Measurements from ENCODE around the gene DRC3.
A peak's percentile ranks its signal among the peaks of the same experiment; 100 is the strongest.
"Not testable (repeated sequence)": the region's sequence is repeated elsewhere in the genome, so short reads cannot be mapped to it uniquely, and the experiment has no call there.

The DRC3 gene

DNA sequence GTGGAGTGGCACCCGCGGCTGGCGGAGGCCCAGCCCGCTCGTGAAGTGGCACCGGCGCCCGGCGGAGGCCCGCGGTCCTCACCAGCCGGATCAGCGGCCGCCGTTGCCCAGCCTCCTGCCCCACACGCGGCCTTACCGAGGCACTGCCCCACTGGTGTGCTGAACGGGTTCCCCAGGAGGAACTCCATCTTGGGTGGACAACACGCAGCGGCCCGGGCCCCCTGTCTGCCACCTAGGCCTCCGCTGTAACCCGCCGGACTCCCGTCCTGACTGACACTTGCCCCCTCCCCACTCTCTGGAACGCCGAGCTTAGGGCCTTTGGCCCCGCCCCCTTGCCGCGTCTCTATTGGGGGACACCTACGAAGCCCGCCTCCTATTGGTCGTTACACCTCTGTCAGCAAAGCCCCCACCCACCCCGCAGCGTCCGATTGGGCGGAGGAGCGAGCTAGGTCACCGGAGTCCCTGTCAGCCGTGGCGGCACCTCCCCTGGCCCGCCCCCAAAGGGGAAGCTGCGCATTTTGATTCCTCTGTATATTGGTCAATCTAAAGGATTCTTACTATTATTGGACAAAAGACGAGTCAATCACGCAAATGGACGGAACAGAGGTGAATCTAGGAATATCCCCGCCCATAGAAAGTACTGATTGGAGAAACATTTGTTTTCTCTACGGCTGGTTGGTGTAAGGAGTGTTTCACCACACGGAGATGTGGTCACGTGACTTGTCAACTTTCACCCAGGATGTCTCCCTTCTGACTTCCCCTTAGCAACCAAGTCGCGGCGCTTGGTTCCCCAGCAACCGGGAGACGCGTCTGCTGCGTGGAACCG is at the start of gene DRC3, which contains the start of gene TOM1L2:
Gene DRC3 (plus strand): TSS at position 737 of the 826 bp plus-strand sequence. CDS start 4,737 bp downstream, outside the sequence.
Gene TOM1L2 (minus strand): TSS at position 275 of the 826 bp plus-strand sequence. CDS start 87 bp downstream, at position 188.
- DNase-seq (ENCODE audit: low read depth): peak; percentile 100

DNA sequence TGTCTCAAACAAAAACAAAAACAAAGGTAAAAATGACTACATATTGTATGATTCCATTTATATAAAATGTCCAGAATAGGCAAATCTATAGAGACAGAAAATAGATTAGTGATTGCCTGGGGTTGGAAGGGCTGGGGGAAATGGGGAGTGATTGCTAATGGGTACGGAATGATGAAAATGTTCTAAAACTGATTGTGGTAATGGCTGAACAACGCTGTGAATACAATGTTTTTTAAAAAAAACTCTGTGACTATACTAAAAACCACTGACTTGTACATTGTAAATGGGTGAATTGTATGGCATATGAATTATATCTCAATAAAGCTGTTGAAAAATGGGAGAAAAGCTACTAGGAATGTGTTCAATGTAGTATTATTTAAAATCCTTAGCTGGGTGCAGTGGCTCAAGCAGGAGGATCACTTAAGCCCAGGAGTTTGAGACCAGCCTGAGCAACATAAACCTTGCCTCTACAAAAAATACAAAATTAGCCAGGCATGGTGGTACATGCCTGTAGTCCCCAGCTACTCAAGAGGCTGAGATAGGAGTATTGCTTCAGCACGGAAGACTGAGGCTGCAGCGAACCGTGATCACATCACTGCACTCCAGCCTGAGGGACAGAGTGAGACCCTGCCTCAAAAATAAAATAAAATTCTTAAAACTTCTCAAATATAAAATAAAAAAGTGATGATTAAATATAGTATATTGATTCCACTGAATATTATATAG is 48.4 kb upstream of the DRC3 start:
- no peak for DNase-seq (ENCODE audit: low read depth)

- DNase-seq (ENCODE audit: low read depth): no peak
Observed at GRCh38 chr17:17924857-17925250, 47.8 kb upstream of the DRC3 start.

GRCh38 chr17:17926036-17926435 is 46.6 kb upstream of the DRC3 start:
- no peak for DNase-seq (ENCODE audit: low read depth)

GRCh38 chr17:17926840-17927449 is 45.7 kb upstream of the DRC3 start:
- no peak for DNase-seq (ENCODE audit: low read depth)

DNA sequence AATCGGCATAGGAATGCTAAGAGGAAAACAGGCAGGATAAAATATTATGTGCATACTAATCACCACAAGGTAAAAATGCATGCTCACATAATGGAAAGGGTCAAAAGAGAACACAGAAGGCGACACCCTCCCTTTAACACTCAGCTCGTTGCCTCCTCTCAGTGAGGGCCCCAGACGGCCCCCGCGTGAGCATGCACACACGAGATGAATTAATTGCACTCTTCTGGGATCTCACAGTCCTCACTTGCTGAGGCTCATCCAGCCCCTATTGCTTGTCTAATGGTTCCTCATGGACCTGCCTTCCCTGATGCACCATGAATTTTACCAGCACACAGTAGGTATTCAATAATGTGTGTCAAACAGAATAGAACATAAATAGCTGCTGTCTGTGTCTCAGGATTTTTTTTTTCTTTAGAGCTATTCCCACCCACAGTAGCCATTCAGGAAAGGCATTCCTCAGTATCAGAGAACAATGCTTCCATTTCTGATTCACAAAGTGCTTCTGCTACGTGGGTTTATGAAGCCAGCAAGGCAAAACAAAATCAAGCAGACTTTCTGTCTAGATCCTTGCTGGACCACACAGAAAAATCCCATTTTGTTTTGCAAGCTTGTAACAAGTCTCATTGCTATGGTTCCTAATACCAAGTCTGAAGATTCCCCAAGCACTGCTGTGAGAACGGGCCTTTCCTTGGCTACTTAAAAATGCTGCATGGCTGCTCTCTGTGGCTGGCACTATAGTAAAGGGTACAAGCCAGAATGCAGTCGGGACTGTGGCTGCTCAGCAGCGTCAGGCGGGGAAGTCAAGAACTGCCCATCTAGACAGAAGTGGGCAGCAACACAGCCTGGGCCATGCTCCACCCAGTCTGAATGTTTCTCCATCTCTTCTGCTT is 44.0 kb upstream of the DRC3 start:
- no peak for DNase-seq (ENCODE audit: low read depth)

GRCh38 chr17:17929655-17930380 is 42.8 kb upstream of the DRC3 start:
- no peak for DNase-seq (ENCODE audit: low read depth)

- DNase-seq (ENCODE audit: low read depth): no peak
Observed at GRCh38 chr17:17930674-17931073, 42.0 kb upstream of the DRC3 start.

GRCh38 chr17:17931159-17931558 is 41.5 kb upstream of the DRC3 start:
- DNase-seq (ENCODE audit: low read depth): no peak

- DNase-seq (ENCODE audit: low read depth): peak; percentile 35
Observed at GRCh38 chr17:17933775-17934174, 38.9 kb upstream of the DRC3 start.

- DNase-seq (ENCODE audit: low read depth): no peak
Observed at GRCh38 chr17:17934214-17934613, 38.4 kb upstream of the DRC3 start.

DNA sequence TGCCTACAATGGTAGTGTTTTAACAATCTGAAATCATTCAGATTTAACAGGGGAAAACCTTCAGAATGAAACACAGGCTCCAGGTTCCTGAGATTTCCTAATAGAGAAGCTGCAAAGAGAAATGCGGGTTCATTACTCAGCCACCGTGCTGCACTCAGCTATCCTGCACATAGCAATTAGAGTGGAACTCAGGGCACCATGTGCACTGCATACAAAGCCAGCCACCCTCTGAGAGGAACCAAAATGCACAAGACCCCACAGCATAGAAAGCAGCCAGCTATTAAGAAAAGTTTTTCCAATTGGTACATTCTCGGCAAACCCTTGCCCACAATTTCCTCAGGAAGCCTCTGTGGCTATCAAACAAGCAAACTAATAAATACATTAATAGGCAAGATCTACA is 37.9 kb upstream of the DRC3 start:
- DNase-seq (ENCODE audit: low read depth): no peak

DNA sequence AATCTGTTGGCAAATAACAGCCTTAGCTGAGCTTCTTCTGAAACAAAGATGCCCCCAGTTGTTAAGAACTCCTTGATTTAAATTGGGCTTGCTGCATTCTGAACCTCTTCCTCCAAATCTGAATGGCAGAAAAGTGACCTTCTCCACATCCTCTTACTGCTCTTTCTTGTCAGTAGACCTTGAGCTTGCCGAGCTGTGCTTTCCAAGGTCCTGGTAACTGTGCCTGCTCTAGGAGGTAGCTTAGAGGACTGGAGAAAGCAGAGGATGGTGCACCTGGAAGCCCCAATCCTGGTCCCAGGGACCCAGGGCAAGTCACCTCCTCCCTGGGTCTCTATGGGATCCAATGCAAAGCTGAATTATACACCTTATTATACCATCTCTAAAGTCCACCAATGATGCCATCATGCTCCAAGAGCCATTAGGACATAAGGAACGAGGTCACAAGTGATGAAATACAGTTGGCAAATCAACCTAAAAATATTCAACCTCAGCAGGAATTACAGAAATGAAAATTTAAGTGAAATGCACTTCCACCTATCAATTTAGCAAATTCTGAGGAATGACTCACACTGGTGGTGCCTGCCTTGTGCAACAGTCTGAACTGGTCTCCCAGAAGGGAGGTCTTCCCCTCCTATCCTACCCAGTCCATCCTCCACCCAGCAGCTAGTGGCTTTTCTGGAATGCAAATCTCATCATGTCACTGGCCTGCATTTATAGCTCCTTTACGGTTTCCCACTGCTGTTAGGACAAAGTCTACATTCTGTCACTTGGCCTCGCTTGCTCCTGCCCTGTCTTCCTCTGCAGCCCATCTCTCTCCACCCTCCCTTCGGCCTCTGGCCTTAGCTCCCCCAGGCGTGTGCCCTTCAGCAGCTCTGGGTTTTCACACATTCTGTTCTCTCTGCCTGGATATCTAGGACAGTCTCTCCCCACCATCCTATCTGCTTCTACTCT is 37.1 kb upstream of the DRC3 start:
- peak; percentile 93 for DNase-seq (ENCODE audit: low read depth)

- no peak for DNase-seq (ENCODE audit: low read depth)
Observed at GRCh38 chr17:17937201-17937853, 35.3 kb upstream of the DRC3 start.

DNA sequence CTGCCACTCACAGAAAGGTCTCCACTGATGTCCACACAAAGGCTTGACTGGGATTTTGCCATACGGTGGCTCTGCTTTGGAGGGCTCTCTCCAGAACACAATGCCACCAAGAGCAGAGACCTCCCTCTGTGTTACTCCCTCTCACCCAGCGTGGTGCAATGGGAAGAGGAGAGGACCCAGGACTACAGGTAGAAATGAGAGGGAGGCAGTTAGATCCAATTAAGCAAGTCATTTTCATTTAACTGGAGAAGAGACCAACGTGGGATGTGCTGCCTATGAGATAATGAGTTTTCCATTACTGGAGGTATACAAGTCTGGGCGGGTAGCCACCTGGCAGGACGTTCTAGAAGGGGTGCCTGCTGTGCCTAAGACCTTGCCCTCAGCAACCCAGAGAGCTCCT is 34.7 kb upstream of the DRC3 start:
- DNase-seq (ENCODE audit: low read depth): no peak

GRCh38 chr17:17938388-17939107 is 34.1 kb upstream of the DRC3 start:
- DNase-seq (ENCODE audit: low read depth): peak; percentile 44

DNA sequence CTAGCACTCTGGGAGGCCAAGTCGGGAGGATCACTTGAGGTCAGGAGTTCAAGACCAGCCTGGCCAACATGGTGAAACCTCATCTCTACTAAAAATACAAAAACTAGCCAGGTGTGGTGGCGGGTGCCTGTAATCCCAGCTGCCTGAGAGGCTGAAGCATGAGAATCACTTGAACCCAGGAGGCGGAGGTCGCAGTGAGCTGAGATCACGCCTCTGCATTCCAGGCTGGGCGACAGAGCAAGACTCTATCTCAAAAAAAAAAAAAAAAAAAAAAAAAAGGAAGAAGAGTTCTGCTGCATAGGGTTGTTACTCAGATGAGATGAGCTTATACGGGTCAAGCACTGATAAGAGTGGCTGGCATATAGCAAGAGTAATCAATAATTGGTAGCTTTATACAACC is 32.7 kb upstream of the DRC3 start:
- not testable (repeated sequence) for DNase-seq (ENCODE audit: low read depth)

GRCh38 chr17:17940441-17940911 is 32.2 kb upstream of the DRC3 start:
- DNase-seq (ENCODE audit: low read depth): no peak

DNA sequence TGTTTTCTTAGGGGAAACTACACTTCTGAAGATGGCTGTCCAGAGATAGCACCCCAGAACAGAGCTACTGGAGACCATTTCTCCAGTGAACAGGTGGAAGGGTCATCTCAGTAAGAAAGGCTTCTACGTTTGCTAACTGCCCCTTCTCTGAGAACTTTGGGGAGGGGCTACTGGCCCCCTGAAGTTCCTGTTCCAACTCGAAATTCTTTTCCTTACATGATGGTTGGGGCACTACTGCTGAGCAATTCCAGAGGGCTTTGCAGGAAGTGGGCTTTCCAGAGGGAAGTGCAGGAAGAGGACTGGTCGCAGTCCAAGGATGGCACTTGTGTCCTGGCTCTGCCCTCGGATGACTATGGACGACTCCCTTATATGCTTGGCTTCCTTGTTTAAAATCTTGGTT is 31.6 kb upstream of the DRC3 start:
- no peak for DNase-seq (ENCODE audit: low read depth)

All from amniotic epithelial cell (primary cell).